Measurements from ENCODE around the gene GTF3C5.

- no peak for TF ChIP-seq CTCF (IDR thresholded peaks at IDR 0.05; ENCODE audit: poor library complexity)
- TF ChIP-seq EZH2 (IDR thresholded peaks at IDR 0.05; ENCODE audit: borderline replicate concordance), result no peak
These were observed 14.3 kb downstream of the GTF3C5 start for GRCh38 chr9:133045132-133045531.

All from hepatocyte (in vitro differentiated cells).